Nephron progenitor cell (in vitro differentiated cells): ENCODE results near the gene ACTR6.

ENCODE experiments used
- DNase-seq: peaks from one replicate; pipeline ENCODE4 v3.0.0; 2021
- H3K27ac Mint-ChIP-seq: 2 replicates; pipeline ENCODE4 v1.8.0; 2021; ENCODE audit warnings: mild to moderate bottlenecking, moderate library complexity, mixed read lengths
- H3K27me3 Mint-ChIP-seq: 2 replicates; pipeline ENCODE4 v1.8.0; 2021; ENCODE audit warnings: mild to moderate bottlenecking, low read depth, mixed read lengths; ENCODE audit not compliant: poor library complexity
- H3K36me3 Mint-ChIP-seq: 2 replicates; pipeline ENCODE4 v1.8.0; 2021; ENCODE audit warnings: low read depth, mixed read lengths
- H3K4me1 Mint-ChIP-seq: 2 replicates; pipeline ENCODE4 v1.8.0; 2021; ENCODE audit warnings: mixed read lengths
- H3K4me3 Mint-ChIP-seq: 2 replicates; pipeline ENCODE4 v1.8.0; 2021; ENCODE audit warnings: mild to moderate bottlenecking, moderate library complexity, mixed read lengths
- H3K9me3 Mint-ChIP-seq: 2 replicates; pipeline ENCODE4 v1.8.0; 2021; ENCODE audit warnings: mild to moderate bottlenecking, moderate library complexity, mixed read lengths
- CTCF ChIP-seq: fragments of 200-600 bp; sonication (generic); IDR thresholded peaks from 2 replicates; pipeline ENCODE4 v1.5.0; 2021; ENCODE audit warnings: antibody characterized with exemption

Gene ACTR6

GRCh38 chr12:100165356-100165755 is 35.3 kb upstream of the ACTR6 start:
- no peak for DNase-seq
- H3K4me3 Mint-ChIP-seq, result no peak overlapping the region
- H3K27ac Mint-ChIP-seq, result no peak overlapping the region
- peaks cover 12% of the 10 kb centered on the region for H3K36me3 Mint-ChIP-seq
- H3K9me3 Mint-ChIP-seq, result peaks cover 3% of the 10 kb centered on the region
- no peak for TF ChIP-seq CTCF
- peaks cover 19% of the 10 kb centered on the region for H3K4me1 Mint-ChIP-seq
- H3K27me3 Mint-ChIP-seq, result peaks cover 6% of the 10 kb centered on the region

- no peak for DNase-seq
- Mint-ChIP-seq H3K9me3 (peaks cover 3% of the 10 kb centered on the region), H3K27ac (no peak overlapping the region), H3K4me3 (no peak overlapping the region), H3K36me3 (peaks cover 12% of the 10 kb centered on the region), H3K4me1 (peaks cover 22% of the 10 kb centered on the region), H3K27me3 (peaks cover 6% of the 10 kb centered on the region)
- TF ChIP-seq CTCF, result no peak
These were observed 34.4 kb upstream of the ACTR6 start for GRCh38 chr12:100166232-100166631.

GRCh38 chr12:100168562-100168961 is 32.1 kb upstream of the ACTR6 start:
- no peak for DNase-seq
- H3K27me3 Mint-ChIP-seq, result no peaks in the 10 kb centered on the region
- H3K9me3 Mint-ChIP-seq, result peaks cover 3% of the 10 kb centered on the region
- no peak for TF ChIP-seq CTCF
- peaks cover 19% of the 10 kb centered on the region for H3K4me1 Mint-ChIP-seq
- H3K27ac Mint-ChIP-seq, result peak overlapping the region; percentile 45
- H3K36me3 Mint-ChIP-seq, result peaks cover 12% of the 10 kb centered on the region
- no peak overlapping the region for H3K4me3 Mint-ChIP-seq

- Mint-ChIP-seq H3K4me1 (peaks cover 11% of the 10 kb centered on the region), H3K36me3 (peaks cover 12% of the 10 kb centered on the region), H3K27me3 (no peaks in the 10 kb centered on the region), H3K27ac (no peak overlapping the region), H3K4me3 (no peak overlapping the region), H3K9me3 (peaks cover 3% of the 10 kb centered on the region)
- TF ChIP-seq CTCF, result no peak
- DNase-seq, result no peak
These were observed 31.3 kb upstream of the ACTR6 start for GRCh38 chr12:100169345-100169744.

- DNase-seq, result no peak
- Mint-ChIP-seq H3K27me3 (no peaks in the 10 kb centered on the region), H3K9me3 (peaks cover 1% of the 10 kb centered on the region), H3K4me3 (no peak overlapping the region), H3K27ac (peak overlapping the region; percentile 40), H3K36me3 (peaks cover 3% of the 10 kb centered on the region), H3K4me1 (peaks cover 10% of the 10 kb centered on the region)
- no peak for TF ChIP-seq CTCF
These were observed 30.2 kb upstream of the ACTR6 start for GRCh38 chr12:100170313-100170858.

- no peak for DNase-seq
- H3K4me1 Mint-ChIP-seq, result peaks cover 10% of the 10 kb centered on the region
- no peaks in the 10 kb centered on the region for H3K27me3 Mint-ChIP-seq
- no peak for TF ChIP-seq CTCF
- H3K4me3 Mint-ChIP-seq, result no peak overlapping the region
- H3K9me3 Mint-ChIP-seq, result no peaks in the 10 kb centered on the region
- no peak overlapping the region for H3K27ac Mint-ChIP-seq
- no peaks in the 10 kb centered on the region for H3K36me3 Mint-ChIP-seq
These were observed 29.4 kb upstream of the ACTR6 start for GRCh38 chr12:100171248-100171647.
